Measurements from ENCODE around the gene SCRN1.
A peak's percentile ranks its signal among the peaks of the same experiment; 100 is the strongest.

Gene SCRN1

DNA sequence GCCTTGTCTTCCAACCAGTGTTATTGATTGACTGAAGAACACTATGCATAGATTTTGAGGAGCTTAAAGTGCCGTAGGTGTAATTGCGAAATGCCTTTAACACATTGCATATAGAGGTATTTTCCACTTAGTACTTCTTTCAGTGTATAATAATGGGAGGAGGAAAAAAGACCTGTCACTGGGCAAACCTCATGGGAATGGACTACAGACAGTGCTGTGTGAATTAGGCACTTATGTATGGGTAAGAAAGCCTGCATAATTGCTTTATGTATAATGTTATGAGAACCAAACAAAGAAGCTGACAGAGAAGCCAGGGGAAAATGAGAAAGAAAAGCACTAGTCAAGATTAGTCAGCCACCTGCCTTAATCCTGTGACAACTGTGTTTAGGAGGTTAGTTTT lies 12.4 kb upstream of the SCRN1 start:
- peak; percentile 14 for DNase-seq

DNA sequence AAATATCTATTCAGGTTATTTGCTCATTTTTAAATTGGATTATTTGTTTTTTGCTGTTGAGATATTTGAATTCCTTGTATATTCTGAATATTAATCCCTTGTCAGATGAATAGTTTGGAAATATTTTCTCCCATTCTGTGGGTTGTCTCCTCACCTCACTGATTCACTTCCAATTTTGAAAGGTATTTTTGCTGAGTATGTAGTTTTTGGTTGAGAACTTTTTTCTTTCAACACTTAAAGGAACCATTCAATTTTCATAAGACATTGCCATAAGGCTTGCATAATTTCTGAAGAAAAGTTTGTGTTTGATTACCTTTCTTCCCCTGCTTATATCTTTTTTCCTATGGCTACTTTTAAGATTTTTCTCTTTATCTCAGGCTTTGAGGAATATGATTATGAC lies 8.9 kb upstream of the SCRN1 start:
- DNase-seq, result no peak

DNA sequence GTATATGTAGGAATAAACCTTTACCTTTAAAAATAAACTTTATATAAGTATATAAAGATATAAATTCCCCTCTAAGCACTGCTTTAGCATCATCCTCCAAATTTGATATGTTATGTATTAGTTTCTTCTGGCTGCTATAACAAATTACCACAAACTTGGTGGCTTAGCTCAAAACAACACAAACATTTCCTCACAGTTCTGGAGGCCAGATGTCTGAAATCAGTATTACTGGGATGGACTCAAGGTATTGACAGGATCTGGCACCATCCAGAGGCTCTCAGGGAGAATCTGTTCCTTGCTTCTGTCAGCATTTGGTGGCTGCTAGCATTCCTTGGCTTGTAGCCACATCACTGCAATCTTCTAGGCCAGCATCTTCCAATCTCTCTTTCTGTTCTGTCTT lies 6.7 kb upstream of the SCRN1 start:
- DNase-seq, result no peak

DNA sequence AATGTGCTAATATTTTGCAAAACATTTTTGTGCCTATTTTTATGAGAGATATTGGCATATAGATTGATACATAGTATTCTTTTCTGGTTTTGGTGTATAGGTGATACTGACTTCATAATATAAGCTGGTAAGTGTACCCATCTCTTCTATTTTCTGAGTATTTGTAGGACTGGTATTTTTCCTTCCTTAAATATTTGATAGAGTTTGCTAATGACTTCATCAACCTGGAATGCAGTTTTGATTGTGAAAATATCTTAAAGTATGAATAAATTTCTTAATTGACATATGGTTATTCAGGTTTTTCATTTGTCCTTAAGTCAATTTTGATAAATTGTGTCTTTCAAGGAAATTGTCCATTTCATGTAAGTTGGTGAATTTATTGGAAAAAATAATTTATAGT lies 6.1 kb upstream of the SCRN1 start:
- no peak for DNase-seq

DNA sequence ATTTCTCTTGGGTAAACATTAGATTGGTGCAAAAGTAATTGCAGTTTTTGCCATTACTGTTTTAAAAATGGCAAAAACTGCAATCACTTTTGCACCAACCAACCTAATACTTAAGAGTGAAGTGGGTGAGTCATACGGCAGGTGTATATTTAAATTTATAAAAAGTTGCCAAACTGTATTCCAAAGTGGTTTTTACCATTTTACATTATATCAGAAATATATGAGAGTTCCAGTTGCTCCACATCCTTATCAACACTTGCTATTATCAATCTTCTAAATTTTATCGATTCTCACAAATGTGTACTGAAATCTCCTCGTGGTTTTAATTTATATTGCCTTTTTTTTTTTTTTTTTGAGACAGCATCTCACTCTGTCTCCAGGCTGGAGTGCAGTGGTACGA lies 3.5 kb upstream of the SCRN1 start:
- DNase-seq, result no peak

DNA sequence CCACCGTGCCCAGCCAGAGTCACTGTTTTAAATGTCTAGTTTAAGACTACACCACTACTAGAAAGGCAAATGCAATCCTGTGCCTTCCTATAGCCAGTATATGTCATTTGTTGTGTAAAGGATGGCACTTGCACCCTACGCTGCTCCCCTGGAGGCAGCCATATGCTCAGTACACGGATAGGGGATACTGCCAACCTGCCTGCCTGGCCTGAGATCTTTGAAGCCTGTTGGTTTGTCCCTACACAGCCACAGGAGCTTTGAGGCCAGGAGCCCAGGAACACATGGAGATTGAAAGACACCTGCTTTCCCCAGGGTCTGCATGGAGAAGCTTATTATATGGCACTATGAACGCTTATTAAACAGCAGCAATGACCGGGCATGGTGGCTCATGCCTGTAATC lies 2.3 kb upstream of the SCRN1 start:
- DNase-seq, result no peak

DNA sequence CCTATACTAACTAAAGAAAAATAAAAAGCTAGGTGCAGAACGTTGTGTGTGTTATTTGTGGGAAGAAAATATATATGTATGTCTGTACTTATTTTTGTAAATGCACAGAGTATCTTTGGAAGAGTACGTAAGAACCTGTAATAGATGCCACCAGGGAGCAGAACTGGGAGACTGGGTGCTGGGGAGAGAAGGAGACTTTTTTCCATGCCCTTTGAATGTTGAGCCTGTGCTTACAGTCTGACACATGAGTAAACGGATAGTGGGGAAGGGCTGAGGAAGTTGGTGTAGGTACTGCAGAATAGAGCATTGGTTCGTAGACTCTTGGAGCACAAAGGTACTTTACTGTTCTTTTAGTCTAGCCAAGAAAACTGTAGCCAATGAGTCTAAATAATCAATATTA lies 1.3 kb upstream of the SCRN1 start:
- no peak for DNase-seq

DNA sequence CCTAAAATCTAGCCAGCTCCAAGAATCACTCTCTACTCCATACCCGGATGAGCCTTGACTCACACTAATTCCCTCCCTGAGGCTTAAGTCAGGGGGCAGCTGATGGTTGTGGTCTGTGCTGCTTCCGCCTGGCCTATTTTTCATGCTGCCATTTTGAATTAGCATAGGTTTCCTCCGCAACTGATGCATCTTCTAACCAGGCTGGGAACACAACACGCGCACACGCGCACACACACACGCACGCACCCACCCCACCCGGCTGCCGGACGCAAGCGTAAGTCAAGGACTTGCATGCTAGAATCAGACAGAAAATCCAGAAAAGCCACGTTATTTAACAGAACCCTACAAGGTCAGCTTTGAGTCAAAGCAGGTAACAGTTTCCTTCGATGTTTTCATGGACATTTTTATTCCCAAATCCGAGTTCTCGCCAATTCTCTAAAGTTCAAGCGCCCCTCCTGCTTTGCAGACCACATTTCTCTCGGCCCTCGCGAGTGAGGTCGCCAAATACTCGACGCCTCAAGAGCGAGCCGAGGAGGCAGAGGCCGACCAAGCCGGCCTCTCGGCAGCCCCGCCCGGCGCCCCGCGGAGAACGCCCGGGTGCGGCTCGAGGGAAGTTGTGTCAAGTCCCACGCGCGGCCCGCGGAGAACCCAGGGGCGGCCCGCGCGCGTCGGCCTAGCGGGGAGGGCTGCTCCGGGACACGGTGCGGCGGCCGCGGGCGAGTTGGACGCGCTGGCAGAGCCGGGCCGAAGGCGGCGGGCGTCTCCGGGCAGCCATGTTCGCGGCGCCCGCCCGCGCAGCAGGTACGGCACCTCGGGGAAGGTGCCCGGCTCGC lies 961 bp downstream of the SCRN1 start:
- peak; percentile 66 for DNase-seq

DNA sequence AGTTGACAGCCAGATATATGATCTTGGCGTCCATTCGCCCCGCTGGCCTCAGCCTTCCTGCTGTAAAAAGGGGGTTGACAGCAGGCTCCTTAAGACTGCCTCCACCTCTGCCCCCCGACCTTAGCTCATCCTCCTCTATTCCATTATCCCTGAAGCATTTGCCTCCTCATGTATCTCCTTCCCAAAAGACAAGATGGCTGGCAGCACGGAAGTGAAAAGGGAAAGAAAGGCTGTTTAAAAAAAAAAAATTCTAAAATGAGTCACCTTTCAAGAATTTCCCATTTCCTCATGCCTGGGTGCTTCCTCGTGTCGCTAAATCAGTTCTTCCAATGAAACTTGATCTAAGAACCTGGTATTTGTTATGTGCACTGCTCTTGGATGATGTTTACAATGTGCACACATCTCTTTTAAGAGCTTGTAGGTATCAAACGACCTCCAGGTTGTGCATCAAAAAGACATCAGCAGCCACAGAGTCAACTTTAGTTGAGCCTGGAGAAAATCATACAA lies 1.7 kb downstream of the SCRN1 start:
- peak; percentile 92 for DNase-seq

DNA sequence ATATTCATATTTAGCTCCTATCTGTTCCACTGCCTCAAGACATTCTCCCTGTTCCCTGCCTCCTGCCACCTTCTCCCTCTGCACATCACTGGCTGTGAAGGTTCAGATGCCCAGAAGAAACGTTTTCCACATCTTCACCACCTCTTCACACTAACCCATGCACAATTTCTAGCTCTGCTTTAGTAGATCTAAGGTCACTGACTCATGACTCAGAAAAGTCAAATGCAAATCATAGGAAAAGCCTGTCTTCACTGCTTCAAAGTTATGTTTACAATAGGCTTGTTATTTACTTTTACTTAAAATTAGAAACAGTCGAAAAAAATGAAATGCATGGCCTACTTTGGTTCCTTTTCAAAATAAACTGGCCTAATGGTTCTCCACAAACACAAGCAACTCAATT lies 2.5 kb downstream of the SCRN1 start:
- DNase-seq, result no peak

DNA sequence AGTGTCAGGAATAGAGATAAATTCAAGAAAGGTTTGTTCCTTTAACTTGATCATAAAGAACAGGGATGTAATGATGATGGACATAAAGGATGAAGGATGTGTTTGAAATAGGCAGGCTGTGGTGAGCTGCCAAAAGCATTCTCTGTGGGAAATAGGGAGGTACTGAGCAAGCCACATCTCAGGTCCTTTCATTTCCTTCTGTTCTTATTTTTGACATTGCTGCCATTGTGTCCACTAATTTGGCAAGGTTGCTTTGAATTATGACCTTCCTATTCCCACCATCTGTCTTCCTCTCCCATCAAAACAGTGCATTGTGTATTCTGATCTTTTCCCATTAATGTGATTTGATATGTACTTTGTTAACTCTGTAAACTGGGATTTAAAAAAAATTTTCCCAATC lies 9.4 kb downstream of the SCRN1 start:
- DNase-seq, result peak; percentile 32

DNA sequence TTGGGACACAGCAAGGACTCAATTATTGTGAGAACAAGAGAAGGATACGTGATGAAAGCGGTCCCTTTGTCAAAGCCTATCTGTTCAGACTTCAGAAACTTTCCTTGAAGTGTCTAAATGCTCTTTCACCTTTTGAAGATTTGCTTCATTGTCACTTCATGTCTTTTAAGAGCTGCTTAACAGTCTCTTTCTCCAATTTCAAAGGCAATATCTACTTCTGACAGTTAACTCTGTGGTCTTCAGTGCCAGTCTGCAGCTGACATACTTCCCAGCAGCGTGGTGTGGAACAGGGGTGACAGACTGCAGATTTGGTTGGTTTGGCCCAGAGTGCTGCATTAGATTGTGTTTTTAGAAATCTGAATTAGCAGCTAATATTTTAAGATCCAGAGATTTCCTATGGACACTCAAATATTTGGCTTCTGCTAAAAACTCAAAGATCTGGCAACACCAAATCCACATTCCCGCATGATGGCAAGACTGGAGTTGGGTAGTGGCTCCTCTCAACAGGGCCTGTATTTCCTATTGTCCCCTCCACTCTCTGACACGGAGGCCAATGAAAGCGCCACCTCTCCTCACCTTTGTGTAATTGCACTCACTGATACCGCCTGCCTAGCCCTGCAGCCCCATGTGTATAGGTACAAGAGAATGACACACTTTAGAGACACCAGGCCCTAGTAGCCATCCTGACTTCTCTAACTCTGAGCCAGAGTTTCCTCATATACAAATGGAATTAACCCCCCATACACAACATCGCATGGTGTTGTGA lies 11.5 kb downstream of the SCRN1 start:
- no peak for DNase-seq

DNA sequence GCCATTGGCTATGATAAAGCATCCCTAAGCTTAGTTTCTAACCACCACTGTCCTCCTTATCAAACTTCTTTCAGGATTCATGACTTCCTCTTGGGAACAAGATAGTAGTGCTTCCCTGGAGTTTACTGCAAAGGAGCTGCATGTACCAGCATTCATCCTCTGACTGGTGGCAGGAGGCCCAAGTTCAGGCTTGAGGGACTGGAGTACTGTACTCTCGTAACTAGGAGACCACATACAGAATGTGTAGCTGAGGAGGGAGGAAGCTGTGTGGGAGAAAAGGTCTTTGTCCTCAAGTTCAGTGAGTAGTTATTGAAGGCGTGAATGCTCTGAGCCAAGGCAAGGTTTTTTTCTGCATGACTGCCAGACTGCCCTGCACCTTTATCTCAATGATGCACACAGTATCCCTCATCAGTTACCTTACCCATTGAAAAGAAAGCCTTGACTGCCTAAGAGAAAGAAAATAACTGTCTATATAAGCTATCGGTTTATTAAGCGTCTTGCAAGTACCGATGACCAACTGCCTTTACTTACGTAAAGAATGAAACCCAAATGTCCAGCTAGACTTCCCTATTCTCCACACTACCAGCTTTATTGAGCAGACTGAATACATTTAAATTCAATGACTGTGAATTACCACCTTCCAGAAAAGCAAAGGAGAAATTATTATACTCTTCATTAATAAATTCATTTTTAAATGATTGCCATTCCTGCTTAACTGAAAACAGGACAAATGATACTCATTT lies 12.8 kb downstream of the SCRN1 start:
- DNase-seq, result no peak

DNA sequence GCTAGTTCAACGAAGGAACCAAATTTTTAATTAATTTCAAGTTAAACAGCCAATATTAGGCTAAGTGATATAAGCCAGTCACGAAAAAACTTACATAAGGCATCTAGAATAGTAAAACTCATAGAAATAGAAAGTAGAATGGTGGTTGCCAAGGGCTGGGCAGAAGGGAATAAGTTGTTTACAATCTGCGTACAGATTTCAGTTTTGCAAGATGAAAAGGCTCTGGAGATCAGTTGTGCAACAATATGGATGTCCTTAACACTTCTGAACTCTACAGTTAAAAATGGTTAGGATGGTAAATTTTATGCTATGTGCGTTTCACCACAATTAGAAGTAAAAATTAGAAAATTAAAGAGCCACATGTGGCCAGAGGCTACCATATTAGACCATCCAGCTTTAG lies 13.3 kb downstream of the SCRN1 start:
- no peak for DNase-seq

DNA sequence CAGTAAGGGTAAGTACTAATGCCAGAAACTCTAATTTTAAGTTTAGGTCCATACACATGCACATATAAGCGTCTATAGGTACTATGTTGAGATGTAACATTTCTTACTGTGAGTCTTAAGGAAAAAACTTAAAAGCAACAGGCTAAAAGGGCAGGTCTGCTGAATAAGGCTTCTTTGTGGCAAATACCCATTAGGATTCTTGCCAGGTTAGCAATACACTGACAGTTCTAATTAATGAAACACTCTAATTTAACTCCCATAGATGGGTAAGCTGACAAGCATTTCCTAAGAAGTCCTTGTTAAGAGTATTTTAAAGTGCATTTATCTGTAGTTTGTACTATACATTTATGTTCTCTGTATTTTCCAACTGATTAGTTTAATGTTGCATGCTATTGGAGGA lies 14.0 kb downstream of the SCRN1 start:
- DNase-seq, result no peak

DNA sequence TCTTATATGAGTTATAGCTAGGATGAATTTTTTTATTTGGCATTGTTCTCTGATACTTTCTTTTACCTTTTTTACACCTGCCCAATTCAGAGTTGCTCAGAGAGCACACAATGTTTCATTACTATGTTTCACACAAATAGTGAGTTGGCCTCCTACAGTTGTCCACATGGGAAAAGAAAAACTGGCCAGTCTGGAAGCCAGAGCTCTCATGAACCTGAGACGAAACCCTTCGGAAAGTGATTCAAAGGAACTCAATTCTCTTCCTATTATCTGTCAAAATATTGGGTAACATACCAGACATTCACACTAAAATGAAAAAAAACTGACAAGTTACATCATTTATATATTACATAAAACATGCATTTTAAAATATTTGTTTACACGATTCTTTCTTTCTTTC lies 15.3 kb downstream of the SCRN1 start:
- no peak for DNase-seq

DNA sequence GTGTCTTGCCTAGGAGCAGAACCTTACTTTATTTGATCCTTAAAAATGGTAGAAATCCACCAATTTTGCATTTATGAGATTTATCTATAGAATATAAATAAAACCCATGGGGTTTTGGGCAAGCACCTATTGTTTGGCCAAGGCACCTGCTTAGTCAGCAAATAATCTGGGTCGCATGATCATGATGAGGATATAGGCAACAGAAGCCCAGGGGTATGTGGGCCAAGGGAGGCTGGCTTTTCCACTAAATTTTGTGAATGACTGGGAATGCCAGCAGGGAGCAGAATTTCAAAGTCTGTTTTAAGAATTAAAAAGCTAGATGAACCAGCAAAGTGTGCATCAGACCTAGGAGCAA lies 17.3 kb downstream of the SCRN1 start:
- no peak for DNase-seq

DNA sequence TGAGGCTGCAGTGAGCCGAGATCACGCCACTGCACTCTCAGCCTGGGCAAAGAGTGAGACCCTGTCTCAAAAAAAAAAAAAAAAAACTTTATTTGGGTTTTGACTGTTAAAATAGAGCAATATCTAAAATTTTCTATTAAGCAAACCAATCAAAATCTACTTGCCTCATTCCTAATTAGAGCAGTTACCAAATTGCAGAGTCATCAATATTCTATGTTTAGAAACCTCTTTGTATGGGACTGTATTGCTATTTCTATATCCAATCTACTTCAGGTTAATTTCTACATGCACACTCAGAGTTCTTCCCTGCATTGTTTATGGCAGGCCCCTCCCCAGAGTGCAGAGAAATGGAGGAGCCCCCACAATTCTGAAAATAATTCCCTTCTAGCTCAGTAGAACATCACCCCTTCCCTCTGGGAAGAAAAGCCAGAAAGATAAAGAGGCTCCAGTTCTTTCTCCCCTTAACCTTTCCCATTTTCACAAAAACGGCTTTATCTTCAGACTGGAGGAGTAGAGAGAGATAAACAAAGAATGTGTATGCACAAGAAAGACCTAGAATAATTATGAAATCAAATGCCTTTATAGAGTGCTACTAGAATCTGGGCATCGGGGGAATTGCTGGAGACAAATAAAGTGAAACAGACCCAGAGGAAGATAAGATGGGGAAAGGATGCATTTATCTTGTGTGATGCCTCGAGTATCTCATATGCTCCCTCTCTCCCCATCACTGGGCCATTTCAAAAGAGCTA lies 17.9 kb downstream of the SCRN1 start:
- no peak for DNase-seq

DNA sequence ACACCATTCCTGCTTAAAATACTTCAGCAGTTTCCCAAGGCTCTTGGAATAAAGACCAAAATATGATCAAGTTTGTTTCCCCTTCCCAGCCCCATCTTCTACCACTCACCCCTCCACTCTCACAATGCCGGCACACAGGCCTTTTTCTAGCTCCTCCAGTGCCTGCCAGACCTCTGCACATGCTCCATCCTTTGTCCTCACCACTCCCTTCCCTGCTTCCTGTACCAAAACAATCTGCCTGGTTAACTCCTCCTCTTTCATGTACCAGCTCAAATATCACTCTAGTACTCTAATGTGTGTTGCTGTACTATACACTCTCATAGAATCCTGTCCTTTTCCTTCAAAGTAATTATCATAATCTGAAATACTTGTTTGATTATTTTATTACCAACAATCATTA lies 19.4 kb downstream of the SCRN1 start:
- DNase-seq, result peak; percentile 44

DNA sequence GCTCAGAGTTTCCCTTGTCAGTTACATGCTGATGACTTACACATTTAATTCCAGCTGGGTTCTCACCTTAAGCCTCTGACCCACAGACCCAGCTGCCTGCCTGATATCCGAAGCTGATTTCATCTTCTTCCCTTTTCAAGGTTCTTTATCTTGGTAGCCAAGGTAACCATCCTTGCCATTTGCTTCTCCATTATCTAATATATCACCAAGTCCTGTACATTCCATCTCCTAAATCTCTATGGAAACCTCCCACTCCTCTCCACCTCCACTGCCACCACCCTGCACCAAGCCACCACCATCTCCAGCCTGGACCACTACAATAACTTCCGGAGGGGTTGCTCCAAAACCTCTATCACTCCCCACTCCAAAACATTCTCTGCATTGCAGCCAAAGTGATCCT lies 19.9 kb downstream of the SCRN1 start:
- DNase-seq, result no peak

DNA sequence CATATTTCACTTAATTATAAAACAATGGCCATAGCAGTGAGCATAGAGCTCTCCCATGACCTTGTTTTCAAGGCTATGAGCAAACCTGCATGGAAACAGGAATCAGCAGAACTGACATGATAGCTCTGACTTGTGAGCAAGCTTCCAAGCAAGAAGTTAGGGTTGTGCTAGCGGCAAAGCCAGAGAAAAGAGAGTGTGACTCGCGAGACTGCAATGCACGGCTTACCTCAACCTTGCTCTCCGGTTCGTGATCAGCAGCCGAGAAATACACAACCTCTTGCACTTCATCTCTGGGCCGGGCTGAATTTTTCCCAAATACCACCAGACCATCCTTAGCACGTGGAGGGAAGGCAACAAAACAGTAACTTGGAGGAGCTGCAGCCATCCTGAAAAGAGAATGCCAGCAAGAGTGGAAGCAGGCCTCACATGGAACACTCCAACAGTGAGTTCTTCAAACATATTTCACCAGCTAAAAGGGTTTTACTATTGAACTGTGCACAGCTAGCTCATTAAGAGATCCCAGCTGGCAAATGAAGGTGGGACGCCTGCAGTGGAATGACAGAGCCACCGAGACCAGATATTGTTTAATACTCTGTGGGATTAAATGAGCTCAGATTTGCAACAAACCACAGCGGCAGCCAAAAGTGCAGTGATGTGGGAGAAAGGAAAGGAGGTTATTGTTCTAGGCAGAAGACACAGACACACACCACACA lies 20.8 kb downstream of the SCRN1 start:
- peak; percentile 71 for DNase-seq

DNA sequence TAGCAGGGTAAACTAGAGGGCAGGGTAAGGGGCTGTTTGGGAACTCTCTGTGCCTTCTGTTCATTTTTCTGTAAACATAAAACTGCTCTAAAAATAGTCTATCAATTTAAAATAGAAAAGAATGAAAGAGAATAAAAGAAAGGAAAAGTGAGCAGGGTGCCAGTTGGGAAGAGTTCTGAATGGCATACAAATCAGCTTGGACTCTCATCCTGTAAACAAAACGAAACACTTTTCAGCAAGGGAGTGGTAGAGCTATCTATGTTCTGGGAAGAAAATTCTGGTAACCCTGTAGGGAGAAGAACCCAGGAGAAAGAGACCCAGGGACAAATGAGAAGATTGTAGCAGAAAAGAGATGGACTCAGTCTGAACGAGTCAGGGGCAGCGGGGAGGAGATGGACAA lies 24.6 kb downstream of the SCRN1 start:
- DNase-seq, result no peak
